GM23248 (cell line): ENCODE data around the gene WWOX.

Experiments
- EZH2 ChIP-seq: fragments of 200-600 bp; sonication (generic); IDR thresholded peaks from 2 replicates; pipeline ENCODE4 v1.6.1; 2018; ENCODE audit warnings: antibody characterized with exemption, mild to moderate bottlenecking; ENCODE audit not compliant: insufficient read depth, poor library complexity, severe bottlenecking
- EZH2phosphoT487 ChIP-seq: fragments of 200-600 bp; sonication (generic); IDR thresholded peaks from 2 replicates; pipeline ENCODE4 v1.6.1; 2018; ENCODE audit warnings: antibody characterized with exemption, moderate library complexity, mild to moderate bottlenecking, low read depth; ENCODE audit not compliant: insufficient read depth

DNA sequence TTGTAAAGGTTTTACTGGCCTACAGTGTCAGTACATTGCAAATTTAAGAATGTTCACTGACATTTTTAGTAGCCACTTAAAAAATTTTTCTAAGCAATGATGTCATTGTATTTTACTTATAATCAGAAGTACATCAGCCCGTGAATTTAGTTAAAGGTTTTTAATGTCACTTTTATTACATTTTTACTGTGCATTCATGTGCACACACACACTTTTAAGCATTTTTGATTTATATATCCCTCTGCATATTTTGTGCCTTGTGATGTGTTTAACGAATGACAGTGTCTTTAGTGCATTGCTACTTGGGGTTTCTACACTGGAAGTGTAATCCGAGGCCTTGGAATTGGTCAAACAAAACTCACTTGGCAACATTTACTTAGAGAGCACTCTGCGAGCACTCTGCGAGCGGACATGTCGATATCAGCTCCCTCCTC, 190.4 kb downstream of the WWOX start:
- TF ChIP-seq EZH2phosphoT487 (no peak), EZH2 (no peak)
